ENCODE data around the gene ZFAND6. TPM values are rescaled to one million over a fixed set of nuclear protein-coding genes. Genes with fewer than 3 reads are reported as not detected.
A peak's percentile ranks its signal among the peaks of the same experiment; 100 is the strongest.

The ZFAND6 gene
- total RNA-seq, 1 donor from 2014 or later, result 73.1 TPM

GRCh38 chr15:80183306-80183705 lies 123.8 kb downstream of the ZFAND6 start:
- Mint-ChIP-seq H3K4me3 (ENCODE audit: low read depth) (no peak overlapping the region), H3K27ac (no peak overlapping the region), H3K27me3 (no peaks in the 10 kb centered on the region), H3K4me1 (ENCODE audit: low read depth) (no peaks in the 10 kb centered on the region), H3K36me3 (ENCODE audit: insufficient read depth) (peaks cover 25% of the 10 kb centered on the region), H3K9me3 (ENCODE audit: low read depth) (no peaks in the 10 kb centered on the region)
- DNase-seq (ENCODE audit: low spot score, unreplicated experiment), result no peak
- TF ChIP-seq, protein P1, sequence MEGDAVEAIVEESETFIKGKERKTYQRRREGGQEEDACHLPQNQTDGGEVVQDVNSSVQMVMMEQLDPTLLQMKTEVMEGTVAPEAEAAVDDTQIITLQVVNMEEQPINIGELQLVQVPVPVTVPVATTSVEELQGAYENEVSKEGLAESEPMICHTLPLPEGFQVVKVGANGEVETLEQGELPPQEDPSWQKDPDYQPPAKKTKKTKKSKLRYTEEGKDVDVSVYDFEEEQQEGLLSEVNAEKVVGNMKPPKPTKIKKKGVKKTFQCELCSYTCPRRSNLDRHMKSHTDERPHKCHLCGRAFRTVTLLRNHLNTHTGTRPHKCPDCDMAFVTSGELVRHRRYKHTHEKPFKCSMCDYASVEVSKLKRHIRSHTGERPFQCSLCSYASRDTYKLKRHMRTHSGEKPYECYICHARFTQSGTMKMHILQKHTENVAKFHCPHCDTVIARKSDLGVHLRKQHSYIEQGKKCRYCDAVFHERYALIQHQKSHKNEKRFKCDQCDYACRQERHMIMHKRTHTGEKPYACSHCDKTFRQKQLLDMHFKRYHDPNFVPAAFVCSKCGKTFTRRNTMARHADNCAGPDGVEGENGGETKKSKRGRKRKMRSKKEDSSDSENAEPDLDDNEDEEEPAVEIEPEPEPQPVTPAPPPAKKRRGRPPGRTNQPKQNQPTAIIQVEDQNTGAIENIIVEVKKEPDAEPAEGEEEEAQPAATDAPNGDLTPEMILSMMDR (IDR thresholded peaks at IDR 0.05; ENCODE audit: unreplicated experiment), result no peak

- Mint-ChIP-seq H3K9me3 (ENCODE audit: low read depth) (no peaks in the 10 kb centered on the region), H3K27ac (no peak overlapping the region), H3K36me3 (ENCODE audit: insufficient read depth) (peaks cover 25% of the 10 kb centered on the region), H3K4me1 (ENCODE audit: low read depth) (no peaks in the 10 kb centered on the region), H3K27me3 (no peaks in the 10 kb centered on the region), H3K4me3 (ENCODE audit: low read depth) (no peak overlapping the region)
- DNase-seq (ENCODE audit: low spot score, unreplicated experiment), result no peak
- TF ChIP-seq, protein P1 (IDR thresholded peaks at IDR 0.05; ENCODE audit: unreplicated experiment), result peak; percentile 20
Measured at GRCh38 chr15:80183886-80184285, 124.4 kb downstream of the ZFAND6 start.

GRCh38 chr15:80184554-80184953 lies 125.1 kb downstream of the ZFAND6 start:
- no peak overlapping the region for H3K4me3 Mint-ChIP-seq (ENCODE audit: low read depth)
- DNase-seq (ENCODE audit: low spot score, unreplicated experiment), result no peak
- no peaks in the 10 kb centered on the region for H3K27me3 Mint-ChIP-seq
- TF ChIP-seq, protein P1 (IDR thresholded peaks at IDR 0.05; ENCODE audit: unreplicated experiment), result no peak
- H3K4me1 Mint-ChIP-seq (ENCODE audit: low read depth), result no peaks in the 10 kb centered on the region
- H3K36me3 Mint-ChIP-seq (ENCODE audit: insufficient read depth), result peaks cover 25% of the 10 kb centered on the region
- H3K27ac Mint-ChIP-seq, result no peak overlapping the region
- H3K9me3 Mint-ChIP-seq (ENCODE audit: low read depth), result no peaks in the 10 kb centered on the region

GRCh38 chr15:80185152-80185551 lies 125.7 kb downstream of the ZFAND6 start:
- H3K27ac Mint-ChIP-seq, result peak overlapping the region; percentile 7
- H3K4me3 Mint-ChIP-seq (ENCODE audit: low read depth), result no peak overlapping the region
- H3K9me3 Mint-ChIP-seq (ENCODE audit: low read depth), result no peaks in the 10 kb centered on the region
- no peak for DNase-seq (ENCODE audit: low spot score, unreplicated experiment)
- no peaks in the 10 kb centered on the region for H3K4me1 Mint-ChIP-seq (ENCODE audit: low read depth)
- TF ChIP-seq, protein P1 (IDR thresholded peaks at IDR 0.05; ENCODE audit: unreplicated experiment), result no peak
- H3K36me3 Mint-ChIP-seq (ENCODE audit: insufficient read depth), result peaks cover 25% of the 10 kb centered on the region
- no peaks in the 10 kb centered on the region for H3K27me3 Mint-ChIP-seq

GRCh38 chr15:80186066-80186465 lies 126.6 kb downstream of the ZFAND6 start:
- H3K4me3 Mint-ChIP-seq (ENCODE audit: low read depth), result no peak overlapping the region
- H3K4me1 Mint-ChIP-seq (ENCODE audit: low read depth), result no peaks in the 10 kb centered on the region
- no peaks in the 10 kb centered on the region for H3K27me3 Mint-ChIP-seq
- H3K9me3 Mint-ChIP-seq (ENCODE audit: low read depth), result no peaks in the 10 kb centered on the region
- H3K27ac Mint-ChIP-seq, result no peak overlapping the region
- TF ChIP-seq, protein P1 (IDR thresholded peaks at IDR 0.05; ENCODE audit: unreplicated experiment), result no peak
- H3K36me3 Mint-ChIP-seq (ENCODE audit: insufficient read depth), result peaks cover 25% of the 10 kb centered on the region
- no peak for DNase-seq (ENCODE audit: low spot score, unreplicated experiment)
